Heart left ventricle (tissue), 16 donors: ENCODE measurements around the gene GLO1. TPM values are rescaled to one million over a fixed set of nuclear protein-coding genes. Genes with fewer than 3 reads are reported as not detected.
A peak's percentile ranks its signal among the peaks of the same experiment; 100 is the strongest.

Source experiments
- ATAC-seq, 4 donors: fragments of 200-7000 bp; cut with Tn5 transposase; one replicate each; pipeline ENCODE4 v1.9.1; 2020 to 2022; ENCODE audit warnings: moderate library complexity in 4 of 4, mild to moderate bottlenecking in 3 of 4, moderate number of reproducible peaks in 1 of 4
- DNase-seq, 5 donors: peaks; one replicate each; pipeline ENCODE4 v3.0.0-alpha.2; 2020
- H3K27ac ChIP-seq, 12 donors: fragments of 200-600 bp; sonication (generic) in 4 of 12; one replicate each; pipeline versions ENCODE4 v1.5.0 to v1.8.0; 2016 to 2022; ENCODE audit warnings: mild to moderate bottlenecking in 2 of 12
- H3K27me3 ChIP-seq, 9 donors: fragments of 200-600 bp; sonication (generic) in 2 of 9; one replicate each; pipeline versions ENCODE4 v1.5.1 to v1.8.0; 2016 to 2022; ENCODE audit warnings: mild to moderate bottlenecking in 3 of 9
- H3K36me3 ChIP-seq, 9 donors: fragments of 200-600 bp; sonication (generic) in 2 of 9; one replicate each; pipeline versions ENCODE4 v1.5.0 to v1.8.0; 2018 to 2022; ENCODE audit warnings: mild to moderate bottlenecking in 2 of 9
- H3K4me1 ChIP-seq, 12 donors: fragments of 200-600 bp; sonication (generic) in 4 of 12; one replicate each; pipeline versions ENCODE4 v1.5.0 to v1.8.0; 2016 to 2022; ENCODE audit warnings: mild to moderate bottlenecking in 3 of 12
- H3K4me3 ChIP-seq, 12 donors: fragments of 200-600 bp; sonication (generic) in 4 of 12; one replicate each; pipeline versions ENCODE4 v1.5.0 to v1.8.0; 2017 to 2022; ENCODE audit warnings: mild to moderate bottlenecking in 9 of 12, moderate library complexity in 4 of 12
- H3K9me3 ChIP-seq, 12 donors: fragments of 200-600 bp; sonication (generic) in 4 of 12; one replicate each; pipeline versions ENCODE4 v1.5.0 to v1.8.0; 2016 to 2022; ENCODE audit warnings: mild to moderate bottlenecking in 1 of 12
- CTCF ChIP-seq, 12 donors: fragments of 200-600 bp; sonication (generic) in 4 of 12; IDR thresholded peaks; one replicate each; pipeline versions ENCODE4 v1.5.0 to v1.8.0; 2018 to 2022; ENCODE audit warnings: antibody characterized with exemption in 12 of 12, mild to moderate bottlenecking in 5 of 12
- POLR2A ChIP-seq, 2 donors: fragments of 450-650 bp; IDR thresholded peaks; one replicate each; pipeline ENCODE4 v1.6.1; 2017; ENCODE audit warnings: antibody characterized with exemption in 2 of 2, mild to moderate bottlenecking in 2 of 2, moderate library complexity in 2 of 2
- WGBS, 4 donors: extraction: QIAGEN DNeasy Blood & Tissue Kit in 2 of 4; methylation state at CpG; one replicate each; pipeline versions ENCODE4 v1.1.5 to v1.1.7; 2013 to 2018; 5-methylcytosine and 5-hydroxymethylcytosine counted together
- intact Hi-C, 10 donors: fragments of 100-400 bp; cut with DNase I; formaldehyde crosslinking; loops; one replicate each; pipeline versions ENCODE4 v1.11.1 to v1.14.2; 2022
- polyA plus RNA-seq, 2 donors: library from polyadenylated mRNA; stranded (reverse); fragments of 200-250 nt; gene quantifications; one replicate each; pipeline ENCODE4 v1.2.3, GENCODE V29; 2013
- total RNA-seq, 9 donors: library from RNA; depleted of rRNA in 2 of 9; stranded (reverse); fragments of >200 nt in 2 of 9; fragmentation: NEBNext Ultra II Directional in 3 of 9; extraction: Animal tissue kit (Norgen Biotek cat#: 25700) in 3 of 9; gene quantifications; one replicate each; pipeline versions ENCODE4 v1.1.0 to v1.2.4, GENCODE V29; 2016 to 2023
- donor health status: ischemic (EF 13 %, LVEDD 7.1; RV severe dilation, severe dysfunction).
- donor health status: healthy with polysubstance abuse.
- donor health status: DM: no; HTN: yes; CAD: no.
- donor health status: DM: no; HTN: no; CAD: no.
- donor health status: ischemic (EF 25% LVEDD 6.9; RV normal size, moderate dysfunction).
- donor health status: ischemic (EF 25% LVEDD 5.7; RV mildly dilated, moderate dysfunction).
- donor health status: healthy.
- donor health status: DM: yes; HTN: yes; CAD: no.
- donor health status: ischemic (EF 35%, LVEDD 5.7; RV mildly dilated, moderate dysfunction).
- donor health status: nonischemic (EF 11% LVEDD 7.7; RV severe dilation, severe dysfunction).
- donor health status: DM: yes; HTN: yes; CAD: no.
- donor health status: PGD.
- donor health status: ischemic (EF 29% LVEDD 5.4; RV normal size, mild dysfunction).
- donor health status: nonischemic (EF 23%, LVEDD 6.1; RV moderate dilation, normal function).

The GLO1 gene
- total and polyA plus RNA-seq, 11 donors: 73.6 to 123 (median 86.4) TPM

- ATAC-seq (no peak), DNase-seq (no peak)
- intact Hi-C loops: no loop called here
- peaks cover 0 to 25% (median 5%) of the 10 kb centered on the region in 9 donors for H3K36me3 ChIP-seq
- WGBS, 4 donors: 66 to 81% (median 72%) methylated on average over 2 of the region's 2 CpGs
- no peak overlapping the region for H3K27ac ChIP-seq
- no peaks in the 10 kb centered on the region for H3K9me3 ChIP-seq
- no peak for TF ChIP-seq CTCF (IDR thresholded peaks at IDR 0.05)
- no peak for TF ChIP-seq POLR2A (IDR thresholded peaks at IDR 0.05)
- no peaks in the 10 kb centered on the region for H3K27me3 ChIP-seq
- peaks cover 0 to 11% (median 0%) of the 10 kb centered on the region in 12 donors for H3K4me1 ChIP-seq
- H3K4me3 ChIP-seq: no peak overlapping the region
These were observed 48.7 kb downstream of the GLO1 start for GRCh38 chr6:38654263-38654662.

- peaks cover 0 to 9% (median 0%) of the 10 kb centered on the region in 9 donors for H3K36me3 ChIP-seq
- no peak overlapping the region for H3K27ac ChIP-seq
- no peak for ATAC-seq
- H3K9me3 ChIP-seq: no peaks in the 10 kb centered on the region
- H3K4me1 ChIP-seq: peaks cover 0 to 14% (median 0%) of the 10 kb centered on the region in 12 donors
- WGBS, 4 donors: 94 to 97% (median 95%) methylated on average over 2 of the region's 2 CpGs
- H3K4me3 ChIP-seq: no peak overlapping the region
- intact Hi-C loops: no loop called here
- no peak for TF ChIP-seq CTCF (IDR thresholded peaks at IDR 0.05)
- no peak for TF ChIP-seq POLR2A (IDR thresholded peaks at IDR 0.05)
- DNase-seq: no peak
- no peaks in the 10 kb centered on the region for H3K27me3 ChIP-seq
These were observed 51.7 kb downstream of the GLO1 start for GRCh38 chr6:38651121-38651784.

GRCh38 chr6:38650207-38650752 lies 52.7 kb downstream of the GLO1 start:
- Histone ChIP-seq H3K36me3 (peaks cover 0 to 2% (median 0%) of the 10 kb centered on the region in 9 donors), H3K27ac (no peak overlapping the region), H3K27me3 (no peaks in the 10 kb centered on the region), H3K9me3 (no peaks in the 10 kb centered on the region), H3K4me1 (peaks cover 0 to 18% (median 0%) of the 10 kb centered on the region in 12 donors), H3K4me3 (no peak overlapping the region)
- no peak for ATAC-seq
- WGBS, 4 donors: 72 to 87% (median 85%) methylated on average over 5 of the region's 5 CpGs
- DNase-seq: no peak
- intact Hi-C loops: no loop called here
- no peak for TF ChIP-seq CTCF (IDR thresholded peaks at IDR 0.05)

- TF ChIP-seq CTCF (IDR thresholded peaks at IDR 0.05) (no peak), POLR2A (IDR thresholded peaks at IDR 0.05) (no peak)
- Histone ChIP-seq H3K36me3 (peaks cover 0 to 2% (median 0%) of the 10 kb centered on the region in 9 donors), H3K9me3 (no peaks in the 10 kb centered on the region), H3K27me3 (no peaks in the 10 kb centered on the region), H3K27ac (no peak overlapping the region), H3K4me1 (peaks cover 0 to 23% (median 3%) of the 10 kb centered on the region in 12 donors), H3K4me3 (no peak overlapping the region)
- DNase-seq: no peak
- intact Hi-C loops: no loop called here
- peak in 1 of 4 donors; percentile 54 for ATAC-seq
- WGBS, 4 donors: 59 to 77% (median 76%) methylated on average over 2 of the region's 2 CpGs
These were observed 53.2 kb downstream of the GLO1 start for GRCh38 chr6:38649744-38650143.
